Measurements from ENCODE around the gene KRTAP10-6.
"Not testable (repeated sequence)": the region's sequence is repeated elsewhere in the genome, so short reads cannot be mapped to it uniquely, and the experiment has no call there.

KRTAP10-6 gene

GRCh38 chr21:44599264-44600029 is 7.1 kb upstream of the KRTAP10-6 start:
- DNase-seq, result no peak

- DNase-seq, result no peak
Observed at GRCh38 chr21:44598061-44598460, 5.8 kb upstream of the KRTAP10-6 start.

- DNase-seq, result no peak
Observed at GRCh38 chr21:44596068-44596725, 3.9 kb upstream of the KRTAP10-6 start.

GRCh38 chr21:44595524-44595923 is 3.2 kb upstream of the KRTAP10-6 start:
- DNase-seq, result no peak

- DNase-seq, result no peak
Observed at GRCh38 chr21:44594406-44594916, 2.2 kb upstream of the KRTAP10-6 start.

- DNase-seq, result no peak
Observed at GRCh38 chr21:44593598-44594405, 1.5 kb upstream of the KRTAP10-6 start.

GRCh38 chr21:44591801-44592130 is 539 bp downstream of the KRTAP10-6 start:
- not testable (repeated sequence) for DNase-seq

- DNase-seq, result not testable (repeated sequence)
Observed at GRCh38 chr21:44590897-44591800, 1.2 kb downstream of the KRTAP10-6 start.

GRCh38 chr21:44590311-44590721 is 2.0 kb downstream of the KRTAP10-6 start:
- no peak for DNase-seq

- DNase-seq, result no peak
Observed at GRCh38 chr21:44589586-44590305, 2.6 kb downstream of the KRTAP10-6 start.

GRCh38 chr21:44589094-44589493 is 3.2 kb downstream of the KRTAP10-6 start:
- no peak for DNase-seq

- no peak for DNase-seq
Observed at GRCh38 chr21:44585892-44586291, 6.4 kb downstream of the KRTAP10-6 start.

- no peak for DNase-seq
Observed at GRCh38 chr21:44583800-44584147, 8.5 kb downstream of the KRTAP10-6 start.

- DNase-seq, result no peak
Observed at GRCh38 chr21:44583089-44583799, 9.1 kb downstream of the KRTAP10-6 start.

GRCh38 chr21:44582055-44582454 is 10.2 kb downstream of the KRTAP10-6 start:
- DNase-seq, result no peak

- DNase-seq, result no peak
Observed at GRCh38 chr21:44581158-44581557, 11.1 kb downstream of the KRTAP10-6 start.

GRCh38 chr21:44580231-44580821 is 12.0 kb downstream of the KRTAP10-6 start, which contains the start of gene KRTAP10-5:
KRTAP10-5 (minus strand) TSS chr21:44580604; CDS start chr21:44580578, 26 bp downstream.
- DNase-seq, result not testable (repeated sequence)

- DNase-seq, result no peak
Observed at GRCh38 chr21:44579833-44580144, 12.5 kb downstream of the KRTAP10-6 start.

GRCh38 chr21:44579056-44579832 is 13.1 kb downstream of the KRTAP10-6 start:
- no peak for DNase-seq

All from fibroblast of skin of abdomen (primary cell).